Parathyroid adenoma (tissue), 2 donors: ENCODE results near the gene RPS19.

Experiments used
- H2AFZ ChIP-seq: fragments of 300-600 bp; sonication (generic); one replicate; pipeline ENCODE4 v1.7.0; 2017; ENCODE audit warnings: antibody characterized with exemption, mild to moderate bottlenecking
- H3K27ac ChIP-seq: fragments of 300-600 bp; sonication (generic); one replicate; pipeline ENCODE4 v1.7.0; 2017
- H3K27me3 ChIP-seq: fragments of 300-600 bp; sonication (generic); one replicate; pipeline ENCODE4 v1.7.0; 2017; ENCODE audit warnings: low read length; ENCODE audit not compliant: control insufficient read depth, insufficient read depth
- H3K36me3 ChIP-seq: fragments of 300-600 bp; sonication (generic); one replicate; pipeline ENCODE4 v1.7.0; 2017; ENCODE audit warnings: low read length; ENCODE audit not compliant: control insufficient read depth, insufficient read depth
- H3K4me1 ChIP-seq: fragments of 300-600 bp; sonication (generic); one replicate; pipeline ENCODE4 v1.7.0; 2017; ENCODE audit warnings: control low read depth
- H3K4me2 ChIP-seq: fragments of 300-600 bp; sonication (generic); one replicate; pipeline ENCODE4 v1.7.0; 2017; ENCODE audit warnings: low read length
- H3K4me3 ChIP-seq: fragments of 300-600 bp; sonication (generic); one replicate; pipeline ENCODE4 v1.7.0; 2017; ENCODE audit warnings: low read depth, low read length
- H3K79me2 ChIP-seq: fragments of 300-600 bp; sonication (generic); one replicate; pipeline ENCODE4 v1.7.0; 2017; ENCODE audit warnings: control low read depth
- H3K9ac ChIP-seq: fragments of 300-600 bp; sonication (generic); one replicate; pipeline ENCODE4 v1.7.0; 2017; ENCODE audit warnings: mild to moderate bottlenecking
- H3K9me3 ChIP-seq: fragments of 300-600 bp; sonication (generic); one replicate; pipeline ENCODE4 v1.7.0; 2017; ENCODE audit warnings: low read length; ENCODE audit not compliant: control insufficient read depth
- CTCF ChIP-seq: fragments of 300-600 bp; sonication (generic); IDR thresholded peaks from one replicate; pipeline ENCODE4 v1.7.0; 2017; ENCODE audit warnings: antibody characterized with exemption, mild to moderate bottlenecking
- donor health status: primary hyperparathyroidism.

Gene RPS19

GRCh38 chr19:41839211-41839610 lies 20.8 kb upstream of the RPS19 start:
- no peak for TF ChIP-seq CTCF
- H2AFZ ChIP-seq: no peak overlapping the region
- no peak overlapping the region for H3K4me3 ChIP-seq
- no peak overlapping the region for H3K4me2 ChIP-seq
- H3K79me2 ChIP-seq: no peaks in the 10 kb centered on the region
- no peaks in the 10 kb centered on the region for H3K4me1 ChIP-seq
- H3K9me3 ChIP-seq: no peaks in the 10 kb centered on the region
- H3K27me3 ChIP-seq: no peaks in the 10 kb centered on the region
- H3K27ac ChIP-seq: no peak overlapping the region
- no peaks in the 10 kb centered on the region for H3K36me3 ChIP-seq
- H3K9ac ChIP-seq: no peak overlapping the region

GRCh38 chr19:41843371-41843770 lies 16.7 kb upstream of the RPS19 start:
- H3K9me3 ChIP-seq: no peaks in the 10 kb centered on the region
- H3K27me3 ChIP-seq: no peaks in the 10 kb centered on the region
- no peak for TF ChIP-seq CTCF

GRCh38 chr19:41844601-41845000 lies 15.5 kb upstream of the RPS19 start, which contains the start of gene LYPD4:
Gene LYPD4, minus strand, starts transcription at chr19:41844683. Its CDS starts 5,398 bp downstream, at chr19:41839285.
- H3K4me3 ChIP-seq: no peak within 1 kb of the TSS
- H2AFZ ChIP-seq: no peak within 1 kb of the TSS
- H3K27me3 ChIP-seq: no peaks in the 10 kb centered on the region
- no peak within 1 kb of the TSS for H3K4me2 ChIP-seq
- H3K27ac ChIP-seq: no peak within 1 kb of the TSS
- no peaks in the 10 kb centered on the region for H3K9me3 ChIP-seq
- H3K4me1 ChIP-seq: no peaks in the 10 kb centered on the region
- no peaks in the 10 kb centered on the region for H3K36me3 ChIP-seq
- H3K9ac ChIP-seq: no peak within 1 kb of the TSS
- no peaks in the 10 kb centered on the region for H3K79me2 ChIP-seq
- no peak for TF ChIP-seq CTCF

More at GRCh38 chr19:41843371-41843770, 16.7 kb upstream of the RPS19 start:
- no peak overlapping the region for H3K4me2 ChIP-seq
- H3K4me3 ChIP-seq: no peak overlapping the region
- no peak overlapping the region for H2AFZ ChIP-seq
- no peaks in the 10 kb centered on the region for H3K79me2 ChIP-seq
- no peak overlapping the region for H3K9ac ChIP-seq
- H3K4me1 ChIP-seq: no peaks in the 10 kb centered on the region
- no peak overlapping the region for H3K27ac ChIP-seq
- H3K36me3 ChIP-seq: no peaks in the 10 kb centered on the region

GRCh38 chr19:41845001-41845050 lies 15.2 kb upstream of the RPS19 start, which contains the start of gene DMRTC2:
Gene DMRTC2, plus strand, starts transcription at chr19:41845042. Its CDS starts 2,387 bp downstream, at chr19:41847429.
- H3K4me3 ChIP-seq: no peak within 1 kb of the TSS
- no peaks in the 10 kb centered on the region for H3K36me3 ChIP-seq
- no peaks in the 10 kb centered on the region for H3K4me1 ChIP-seq
- no peak within 1 kb of the TSS for H3K4me2 ChIP-seq
- H3K9ac ChIP-seq: no peak within 1 kb of the TSS
- no peak within 1 kb of the TSS for H2AFZ ChIP-seq
- no peak for TF ChIP-seq CTCF
- H3K9me3 ChIP-seq: no peaks in the 10 kb centered on the region
- no peak within 1 kb of the TSS for H3K27ac ChIP-seq
- H3K27me3 ChIP-seq: no peaks in the 10 kb centered on the region
- no peaks in the 10 kb centered on the region for H3K79me2 ChIP-seq

GRCh38 chr19:41845051-41845590 lies 14.9 kb upstream of the RPS19 start:
- no peaks in the 10 kb centered on the region for H3K27me3 ChIP-seq
- H2AFZ ChIP-seq: no peak overlapping the region
- H3K4me2 ChIP-seq: no peak overlapping the region
- no peak overlapping the region for H3K9ac ChIP-seq
- H3K79me2 ChIP-seq: no peaks in the 10 kb centered on the region
- no peaks in the 10 kb centered on the region for H3K9me3 ChIP-seq
- no peak for TF ChIP-seq CTCF
- no peak overlapping the region for H3K27ac ChIP-seq
- no peaks in the 10 kb centered on the region for H3K4me1 ChIP-seq
- no peak overlapping the region for H3K4me3 ChIP-seq
- H3K36me3 ChIP-seq: no peaks in the 10 kb centered on the region
